ENCODE data around the gene GHSR. TPM values are rescaled to one million over a fixed set of nuclear protein-coding genes. Genes with fewer than 3 reads are reported as not detected.

Gene GHSR, protein sequence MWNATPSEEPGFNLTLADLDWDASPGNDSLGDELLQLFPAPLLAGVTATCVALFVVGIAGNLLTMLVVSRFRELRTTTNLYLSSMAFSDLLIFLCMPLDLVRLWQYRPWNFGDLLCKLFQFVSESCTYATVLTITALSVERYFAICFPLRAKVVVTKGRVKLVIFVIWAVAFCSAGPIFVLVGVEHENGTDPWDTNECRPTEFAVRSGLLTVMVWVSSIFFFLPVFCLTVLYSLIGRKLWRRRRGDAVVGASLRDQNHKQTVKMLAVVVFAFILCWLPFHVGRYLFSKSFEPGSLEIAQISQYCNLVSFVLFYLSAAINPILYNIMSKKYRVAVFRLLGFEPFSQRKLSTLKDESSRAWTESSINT
- not detected in 2 replicates for total RNA-seq (2014; rRNA removed; shearing (Covaris generic))

DNA sequence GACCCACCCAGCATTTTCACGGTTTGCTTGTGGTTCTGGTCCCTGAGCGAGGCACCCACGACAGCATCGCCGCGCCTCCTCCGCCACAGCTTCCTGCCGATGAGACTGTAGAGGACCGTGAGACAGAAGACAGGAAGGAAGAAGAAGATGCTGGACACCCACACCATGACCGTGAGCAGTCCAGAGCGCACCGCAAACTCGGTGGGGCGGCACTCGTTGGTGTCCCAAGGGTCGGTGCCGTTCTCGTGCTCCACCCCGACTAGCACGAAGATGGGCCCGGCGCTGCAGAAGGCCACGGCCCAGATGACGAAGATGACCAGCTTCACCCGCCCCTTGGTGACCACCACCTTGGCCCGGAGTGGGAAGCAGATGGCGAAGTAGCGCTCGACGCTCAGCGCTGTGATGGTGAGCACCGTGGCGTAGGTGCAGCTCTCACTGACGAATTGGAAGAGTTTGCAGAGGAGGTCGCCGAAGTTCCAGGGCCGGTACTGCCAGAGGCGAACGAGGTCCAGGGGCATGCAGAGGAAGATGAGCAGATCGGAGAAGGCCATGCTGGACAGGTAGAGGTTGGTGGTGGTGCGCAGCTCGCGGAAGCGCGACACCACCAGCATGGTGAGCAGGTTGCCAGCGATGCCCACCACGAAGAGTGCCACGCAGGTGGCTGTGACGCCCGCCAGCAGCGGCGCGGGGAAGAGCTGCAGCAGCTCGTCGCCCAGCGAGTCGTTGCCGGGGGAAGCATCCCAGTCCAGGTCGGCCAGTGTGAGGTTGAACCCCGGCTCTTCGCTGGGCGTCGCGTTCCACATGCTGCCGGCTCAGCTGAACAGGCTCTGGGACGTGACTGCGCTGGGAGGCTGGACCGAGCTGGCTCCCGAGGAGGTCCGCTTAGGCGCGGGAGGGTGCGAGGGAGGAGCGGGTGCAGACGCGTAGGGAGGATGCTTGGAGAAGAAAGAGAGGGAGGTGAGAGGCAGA lies at the start of gene GHSR:
TSS of gene GHSR (minus strand) at position 846 of the 969 bp plus-strand sequence. CDS start at position 803, 43 bp downstream.
- no peak for DNase-seq (ENCODE audit: low spot score)

- peak; percentile 79 for DNase-seq (ENCODE audit: low spot score)
These were observed 42.0 kb upstream of the GHSR start for GRCh38 chr3:172490198-172490669.

- no peak for DNase-seq (ENCODE audit: low spot score)
These were observed 29.9 kb upstream of the GHSR start for GRCh38 chr3:172478116-172478515.

DNA sequence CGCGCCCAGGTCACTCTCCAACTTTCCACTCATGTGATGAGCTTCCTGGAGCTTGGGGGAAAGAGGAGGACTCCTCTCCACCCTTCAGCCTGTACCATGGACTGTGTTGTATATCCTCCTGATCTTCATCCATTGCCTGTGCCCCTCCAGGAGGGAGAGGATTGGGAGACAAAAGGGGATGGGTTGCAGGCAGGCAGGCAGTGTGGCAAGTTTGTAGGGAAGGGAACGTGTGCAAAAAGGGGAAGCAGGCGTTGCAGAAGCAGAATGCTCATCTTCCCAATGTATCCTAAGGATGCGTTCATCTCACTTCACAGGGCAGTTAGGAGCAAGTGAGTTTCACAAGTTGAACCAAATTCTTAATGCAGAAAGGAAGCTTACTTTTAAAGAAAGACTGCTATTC lies 28.1 kb upstream of the GHSR start:
- DNase-seq (ENCODE audit: low spot score): no peak

DNA sequence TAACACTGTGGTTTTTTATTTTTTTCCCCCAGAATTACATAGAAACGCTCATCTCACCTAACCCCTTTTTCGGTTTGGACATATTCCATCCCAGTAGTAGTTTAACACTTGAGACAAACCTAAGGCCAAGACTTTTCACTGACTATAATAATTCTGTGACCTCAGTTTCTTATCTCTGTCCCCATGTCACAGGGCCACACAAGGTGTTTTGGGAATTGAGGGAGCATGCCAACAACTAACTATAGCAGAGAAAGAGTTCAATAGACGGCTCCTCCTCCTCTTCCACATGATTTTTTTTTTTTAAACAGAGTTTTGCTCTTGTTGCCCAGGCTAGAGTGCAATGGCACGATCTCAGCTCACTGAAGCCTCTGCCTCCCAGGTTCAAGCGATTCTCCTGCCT lies 27.4 kb upstream of the GHSR start:
- DNase-seq (ENCODE audit: low spot score): no peak

- DNase-seq (ENCODE audit: low spot score): no peak
These were observed 23.6 kb upstream of the GHSR start for GRCh38 chr3:172471903-172472302.

DNA sequence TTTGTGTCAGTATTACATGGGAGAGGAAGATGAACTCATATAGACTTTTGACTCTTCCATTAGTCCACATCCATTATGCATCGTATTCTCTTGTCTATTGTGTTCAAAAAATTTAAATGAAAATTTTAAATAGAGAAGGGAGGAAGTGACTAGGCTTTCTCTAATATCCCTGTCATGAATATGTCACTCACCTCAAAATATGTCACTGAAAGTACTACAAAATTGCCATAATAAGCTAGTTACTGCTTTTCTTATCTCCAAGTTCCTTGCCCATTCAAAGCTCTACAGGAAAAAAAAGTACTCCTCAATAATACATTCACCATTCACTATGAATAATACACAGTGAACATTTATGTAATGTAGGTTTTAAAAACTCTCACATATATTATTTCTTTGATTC lies 22.3 kb upstream of the GHSR start:
- DNase-seq (ENCODE audit: low spot score): no peak

DNA sequence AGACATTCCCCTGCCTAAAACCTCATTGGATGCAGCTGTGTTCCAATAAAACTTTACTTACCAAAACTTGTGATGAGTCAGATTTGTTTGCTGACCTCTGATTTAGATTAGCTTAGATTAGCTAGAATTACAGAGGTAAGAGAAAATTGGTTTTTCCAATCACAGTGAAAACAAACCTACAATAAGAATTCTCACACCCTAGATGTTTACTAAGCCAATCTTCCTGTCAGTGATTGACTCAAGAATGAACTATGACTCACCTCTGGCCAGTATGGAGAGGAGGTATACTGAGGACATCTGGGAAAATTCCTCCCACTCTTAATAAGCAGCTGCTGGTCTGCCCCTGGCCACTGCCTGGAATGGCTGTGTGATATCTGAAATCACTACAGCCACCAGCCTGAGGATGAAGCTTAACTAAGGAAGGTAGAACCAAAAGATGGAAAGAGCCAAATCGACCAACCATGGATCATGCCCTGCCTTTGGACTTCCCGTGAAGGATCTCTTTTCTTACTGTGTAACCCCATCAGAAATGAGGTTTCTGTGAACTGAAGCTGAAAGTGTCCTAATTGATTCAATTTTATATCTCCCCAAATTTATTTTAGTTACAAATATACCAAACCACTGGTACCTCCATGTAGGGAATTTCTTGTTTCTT lies 19.0 kb upstream of the GHSR start:
- DNase-seq (ENCODE audit: low spot score): peak; percentile 28

DNA sequence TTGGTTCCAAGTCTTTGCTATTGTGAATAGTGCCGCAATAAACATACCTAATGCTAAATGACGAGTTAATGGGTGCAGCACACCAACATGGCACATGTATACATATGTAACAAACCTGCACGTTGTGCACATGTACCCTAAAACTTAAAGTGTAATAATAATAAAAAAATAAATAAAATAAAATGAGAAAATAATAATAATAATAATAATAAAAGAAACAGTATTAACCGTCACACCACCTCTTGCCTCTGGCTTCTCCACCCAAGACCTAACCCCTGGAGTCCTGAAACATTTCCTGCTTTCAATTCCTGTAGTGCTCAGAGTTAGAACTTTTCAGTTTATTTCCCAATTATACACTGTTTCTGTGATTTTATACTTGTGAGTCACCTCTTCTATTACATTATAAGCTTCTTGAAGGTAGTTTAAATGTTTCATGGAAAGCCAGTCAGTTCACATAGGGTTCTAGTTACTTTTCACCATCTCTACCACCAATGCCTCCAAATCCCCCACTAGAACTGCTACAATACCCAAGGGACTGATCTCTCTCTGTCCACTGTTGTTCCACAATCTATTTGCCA lies 18.4 kb upstream of the GHSR start:
- DNase-seq (ENCODE audit: low spot score): no peak

DNA sequence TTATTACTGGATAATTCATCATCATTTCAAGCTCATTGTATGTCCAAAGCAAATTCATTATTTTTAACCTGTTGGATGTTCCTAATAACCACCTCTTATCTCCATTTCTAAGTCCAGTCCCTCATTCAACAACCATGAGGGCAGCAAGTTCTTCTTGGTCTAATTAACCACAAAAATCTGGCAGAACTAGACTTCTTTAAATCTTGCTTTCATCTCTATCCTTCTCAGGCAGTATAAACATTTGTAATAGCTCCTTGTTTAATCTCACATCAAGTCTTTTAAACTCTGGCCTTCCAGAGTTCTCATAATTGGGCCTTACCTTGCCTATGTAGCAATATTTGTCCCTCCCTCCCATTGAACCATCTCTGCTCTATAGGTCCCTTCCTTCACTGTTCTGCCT lies 17.0 kb upstream of the GHSR start:
- no peak for DNase-seq (ENCODE audit: low spot score)

GRCh38 chr3:172464306-172464705 lies 16.1 kb upstream of the GHSR start:
- no peak for DNase-seq (ENCODE audit: low spot score)

GRCh38 chr3:172461530-172462138 lies 13.4 kb upstream of the GHSR start:
- DNase-seq (ENCODE audit: low spot score): peak; percentile 33

DNA sequence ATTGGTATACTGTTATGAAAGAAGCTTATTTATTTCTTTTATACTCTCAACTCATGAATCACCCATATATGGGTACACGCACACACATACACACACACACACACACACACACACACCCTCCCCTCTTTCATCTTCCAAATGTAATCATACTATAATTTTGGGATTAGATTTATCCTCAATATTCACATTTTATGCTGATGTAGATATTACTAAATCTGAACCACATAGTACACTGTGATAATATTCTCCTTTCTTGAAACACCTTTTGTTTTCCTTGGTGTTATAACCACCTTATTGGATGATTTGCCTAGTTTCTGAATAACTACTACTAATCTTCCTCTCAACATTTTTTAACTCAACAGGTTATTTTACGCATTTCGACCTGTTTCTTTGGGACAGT lies 8.1 kb upstream of the GHSR start:
- no peak for DNase-seq (ENCODE audit: low spot score)

- DNase-seq (ENCODE audit: low spot score): no peak
These were observed 5.9 kb upstream of the GHSR start for GRCh38 chr3:172454180-172454579.

DNA sequence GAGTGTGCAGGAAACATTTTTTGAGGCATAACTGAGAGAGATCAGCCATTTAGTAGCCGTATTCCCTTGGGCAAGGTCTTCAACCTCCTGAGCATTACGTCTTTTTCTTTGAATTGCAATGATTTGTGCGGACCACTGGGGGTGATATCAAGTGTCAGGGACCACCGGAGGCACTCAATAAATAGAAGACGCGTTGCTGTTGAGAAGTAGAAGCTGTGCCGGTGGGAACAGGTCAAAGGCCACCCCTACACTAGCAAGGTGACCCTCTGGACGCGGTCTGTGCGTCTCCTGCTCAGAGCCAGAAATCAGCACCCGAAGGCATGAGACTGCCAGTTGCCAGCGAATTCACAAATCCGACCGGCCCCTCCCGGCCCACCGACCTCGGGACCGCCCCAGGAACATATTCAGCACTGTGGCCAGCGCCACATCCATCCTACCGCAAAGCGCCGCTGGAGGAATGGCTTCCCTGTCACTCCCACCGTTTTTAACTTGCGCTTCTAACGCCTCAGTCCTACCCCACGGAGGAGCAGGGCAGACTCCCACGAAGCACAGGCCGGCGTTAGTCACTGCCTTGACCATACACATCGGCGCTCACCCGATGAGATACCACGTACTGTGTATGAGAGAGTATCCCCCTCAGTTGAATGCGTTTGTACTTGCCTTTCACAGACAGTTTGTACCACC lies 1.4 kb upstream of the GHSR start:
- peak; percentile 21 for DNase-seq (ENCODE audit: low spot score)

DNA sequence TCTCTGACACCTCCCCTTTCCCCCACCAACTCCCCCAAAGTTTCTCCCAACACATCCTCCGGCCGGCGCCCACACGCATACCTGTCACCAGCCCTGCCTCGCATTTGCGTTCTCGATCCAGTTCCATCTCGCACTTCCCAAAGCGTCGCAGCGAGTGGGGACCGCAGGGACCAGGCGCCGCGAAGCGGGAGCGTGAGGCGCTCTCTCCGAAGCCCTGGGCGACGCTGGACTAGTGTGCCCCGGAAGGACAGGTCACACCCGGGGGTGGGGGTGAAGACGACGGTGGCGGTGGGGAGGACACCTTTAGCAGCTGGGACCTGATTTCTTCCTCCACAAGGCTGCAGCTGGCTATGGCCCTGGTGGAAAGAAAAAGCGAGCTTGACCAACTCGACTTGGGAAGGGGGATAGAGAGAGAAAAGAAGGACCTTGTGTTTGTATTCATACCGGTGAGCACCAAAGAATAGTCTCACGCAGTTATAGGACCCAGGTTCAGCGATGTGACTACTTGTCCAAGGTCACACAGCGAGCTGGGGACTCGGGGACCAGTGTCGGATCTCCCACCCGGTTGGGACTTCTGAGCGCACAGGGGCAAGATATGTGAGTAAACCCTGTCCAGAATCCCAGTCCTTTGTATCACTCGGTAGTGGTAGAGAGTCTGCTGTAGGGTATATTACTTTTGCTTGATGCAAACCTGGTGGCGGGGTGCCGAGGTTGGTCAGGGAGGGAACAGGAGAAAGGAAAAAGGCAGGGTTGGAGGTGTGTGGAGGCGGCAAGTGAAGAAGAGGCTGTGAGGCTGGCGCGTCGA lies 607 bp upstream of the GHSR start:
- no peak for DNase-seq (ENCODE audit: low spot score)

DNA sequence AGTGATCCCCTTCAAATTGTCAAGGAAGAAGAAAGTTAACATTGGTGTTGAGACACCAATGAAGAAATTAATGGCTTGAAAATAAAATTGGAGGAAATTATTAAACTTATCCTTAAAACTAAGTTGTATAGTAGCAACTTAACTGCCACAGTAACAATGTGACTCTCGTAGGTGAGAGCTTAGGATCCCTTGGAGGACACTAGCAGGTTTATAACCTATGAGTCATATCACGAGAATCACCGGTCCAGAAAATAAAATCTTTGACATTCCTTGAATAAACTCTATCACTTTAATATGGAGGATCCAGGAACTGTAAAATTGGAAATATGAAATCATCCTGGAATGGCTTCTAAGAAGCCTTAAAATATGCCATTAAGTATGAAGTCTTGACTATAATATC lies 2.1 kb downstream of the GHSR start:
- no peak for DNase-seq (ENCODE audit: low spot score)

DNA sequence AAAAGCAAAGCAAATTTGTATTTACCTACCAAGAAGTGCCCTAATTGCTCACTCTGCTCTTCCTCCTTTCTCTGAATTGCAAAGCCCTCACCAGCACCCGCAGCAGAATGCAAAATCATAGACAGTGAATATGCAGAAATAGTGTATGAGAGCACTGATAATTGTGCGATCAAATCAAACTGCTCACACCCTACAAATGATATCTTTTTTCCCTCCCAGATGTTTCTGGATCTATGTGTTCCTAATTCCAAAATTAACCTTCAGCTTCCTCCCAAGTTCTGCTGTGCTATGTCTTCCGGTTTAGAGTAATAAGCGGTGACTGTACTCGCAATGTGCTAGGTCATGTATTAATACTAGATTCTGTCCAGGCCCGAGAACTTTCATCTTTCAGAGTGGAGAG lies 3.4 kb downstream of the GHSR start:
- DNase-seq (ENCODE audit: low spot score): no peak

GRCh38 chr3:172442606-172443005 lies 5.7 kb downstream of the GHSR start:
- DNase-seq (ENCODE audit: low spot score): no peak

DNA sequence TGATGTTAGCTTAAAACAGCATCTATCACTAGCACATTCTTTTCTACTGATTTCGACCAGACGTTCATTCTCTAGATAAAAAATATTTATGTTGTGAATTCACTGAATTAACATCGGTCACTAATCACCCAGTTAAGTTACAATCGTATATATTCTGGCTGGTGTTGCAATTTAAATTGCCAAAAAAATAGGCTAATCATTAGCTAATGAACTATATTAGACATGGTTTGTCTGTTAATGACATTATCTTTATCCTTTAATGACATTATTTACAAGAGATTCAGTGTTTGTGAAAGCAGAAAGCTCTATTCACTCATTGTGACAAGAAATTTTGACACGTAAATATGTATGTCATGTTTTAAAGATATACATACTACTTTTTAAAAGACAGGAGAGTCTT lies 6.7 kb downstream of the GHSR start:
- no peak for DNase-seq (ENCODE audit: low spot score)

Data from H4 (cell line).